Measurements from ENCODE around the gene SIRPA.

- no peak for TF ChIP-seq CTCF (conservative IDR thresholded peaks at IDR 0.05 in 1 of 2, IDR thresholded peaks at IDR 0.05 in 1 of 2; ENCODE audit: low read depth in 1 of 2, low read length in 2 of 2)
- TF ChIP-seq EZH2 (IDR thresholded peaks at IDR 0.05; ENCODE audit: low read length, missing control alignments), result no peak
These were observed 3.5 kb downstream of the SIRPA start for GRCh38 chr20:1898482-1899240.

Data from fibroblast of lung (primary cell).